HG03064 (cell line): ENCODE measurements around the gene WNT1.

ENCODE experiments used
- ATAC-seq: cut with Tn5 transposase; IDR thresholded peaks from one replicate; pipeline ENCODE4 v1.9.1; 2021; ENCODE audit warnings: low read depth; ENCODE audit not compliant: unreplicated experiment

Gene WNT1

DNA sequence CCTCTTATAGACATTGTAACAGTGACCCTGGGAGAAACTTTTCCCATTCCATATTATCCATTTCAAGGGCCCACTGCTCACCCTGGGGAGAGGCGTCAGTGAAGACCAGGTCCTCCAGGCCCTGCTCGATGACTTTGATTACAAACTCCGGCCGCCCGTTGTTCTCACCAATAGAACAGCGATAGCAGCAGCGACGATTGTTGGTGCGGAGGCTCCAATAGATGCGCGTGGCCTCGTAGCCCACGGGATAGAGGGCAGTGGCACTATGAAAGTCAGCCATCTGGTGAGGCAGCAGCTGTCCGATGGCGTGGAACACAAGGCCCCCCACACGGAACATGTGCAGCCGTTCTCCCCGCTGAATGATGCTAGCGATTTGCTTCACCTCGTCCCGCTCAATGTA, 48.0 kb downstream of the WNT1 start:
- no peak for ATAC-seq

DNA sequence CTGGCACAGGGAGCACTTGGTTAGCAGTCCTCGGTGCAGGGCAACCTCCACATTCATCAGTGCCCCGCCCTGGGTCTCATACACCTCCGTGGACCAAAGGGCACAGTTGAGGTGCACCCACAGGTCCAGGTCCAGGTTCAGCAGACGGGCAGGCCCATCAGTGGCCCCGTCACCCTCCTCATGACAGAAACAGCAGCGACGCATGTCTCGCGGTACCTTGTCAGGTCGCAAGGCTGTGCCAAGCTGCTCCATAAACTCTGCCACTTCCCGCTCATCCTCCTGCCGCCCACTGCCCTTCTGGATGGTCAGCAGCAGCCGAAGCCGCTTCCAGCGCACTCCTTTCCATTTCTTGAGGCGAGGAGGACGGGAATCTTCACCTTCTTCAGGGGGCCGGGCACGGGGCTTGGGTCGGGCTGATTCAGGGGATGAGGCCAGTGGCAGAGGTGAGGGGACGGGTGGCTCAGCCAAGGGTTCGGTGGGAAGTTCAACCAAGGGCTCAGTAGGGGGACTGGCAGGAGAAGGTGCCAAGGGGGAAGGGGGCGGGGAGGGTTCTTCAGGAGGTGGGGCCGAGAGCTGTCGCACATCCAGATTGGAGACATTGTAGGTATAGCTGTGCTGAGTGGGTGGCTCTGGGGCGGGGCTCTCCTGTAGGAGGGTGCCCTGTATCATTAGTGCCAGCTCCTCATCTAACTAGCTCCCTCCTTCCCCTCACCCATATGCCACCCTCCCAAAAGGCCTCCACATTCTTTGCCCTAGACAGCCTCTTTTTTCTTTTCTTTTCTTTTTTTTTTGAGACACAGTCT, 48.8 kb downstream of the WNT1 start:
- no peak for ATAC-seq

DNA sequence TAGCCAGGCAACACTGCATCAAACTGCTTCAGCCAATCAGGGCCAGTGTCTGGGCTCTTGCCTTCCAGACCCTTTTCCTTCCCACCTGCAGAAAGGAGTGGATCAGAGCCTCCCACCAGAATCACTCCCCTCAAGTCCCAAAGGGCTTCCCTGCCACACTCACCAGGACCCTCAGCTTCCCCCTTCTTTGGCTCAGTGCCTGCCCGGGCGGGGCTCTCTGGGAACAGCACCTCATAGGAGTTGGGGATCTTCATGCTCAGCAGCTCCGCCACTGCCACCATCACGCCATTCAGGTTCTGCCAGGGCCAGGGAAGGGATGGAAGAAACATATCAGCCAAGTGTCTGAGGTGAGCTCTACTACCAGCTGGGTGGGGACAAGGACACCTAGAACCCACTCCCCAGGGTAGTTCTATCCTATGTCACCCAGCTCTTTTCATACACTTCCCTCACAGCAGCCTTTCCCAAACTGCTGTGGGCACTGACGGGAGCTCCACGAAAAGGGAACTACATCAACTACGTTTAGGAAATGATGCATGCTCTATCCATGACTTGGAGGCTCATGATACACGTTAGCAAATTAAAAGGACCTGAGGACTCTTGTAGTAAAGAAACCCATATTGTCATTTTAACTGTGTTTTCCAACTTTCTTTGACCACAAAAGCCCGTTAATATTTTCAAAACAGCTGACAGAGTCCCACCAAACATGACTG, 49.9 kb downstream of the WNT1 start:
- no peak for ATAC-seq

DNA sequence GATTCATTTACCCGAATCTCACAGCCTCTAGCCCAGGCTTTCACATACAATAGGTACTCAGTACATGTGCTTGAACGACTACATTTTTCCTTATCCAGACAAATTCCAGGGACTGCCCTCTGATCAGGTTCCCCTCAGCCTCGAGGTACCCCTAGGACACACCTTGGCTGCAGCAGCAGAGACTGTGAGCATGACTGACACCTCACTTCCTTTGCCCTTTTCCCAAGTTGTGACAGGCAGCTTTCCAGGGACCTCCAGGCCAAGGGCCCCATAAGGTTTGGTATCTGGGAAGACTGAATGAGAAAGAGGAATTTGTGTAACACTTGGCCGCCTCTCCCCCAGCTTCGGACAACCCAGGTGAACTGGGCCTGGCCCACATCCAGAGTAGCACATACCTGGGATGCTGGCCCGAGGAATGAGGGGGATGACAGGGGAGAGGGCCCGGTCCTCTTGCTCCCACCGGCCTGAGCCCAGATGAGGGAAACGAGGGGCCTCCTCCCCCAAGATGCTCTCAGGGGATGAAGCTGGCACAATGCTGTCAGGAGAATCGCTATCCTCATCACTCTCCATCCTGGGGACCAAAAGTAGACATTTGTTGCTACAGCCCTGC, 50.6 kb downstream of the WNT1 start:
- no peak for ATAC-seq

DNA sequence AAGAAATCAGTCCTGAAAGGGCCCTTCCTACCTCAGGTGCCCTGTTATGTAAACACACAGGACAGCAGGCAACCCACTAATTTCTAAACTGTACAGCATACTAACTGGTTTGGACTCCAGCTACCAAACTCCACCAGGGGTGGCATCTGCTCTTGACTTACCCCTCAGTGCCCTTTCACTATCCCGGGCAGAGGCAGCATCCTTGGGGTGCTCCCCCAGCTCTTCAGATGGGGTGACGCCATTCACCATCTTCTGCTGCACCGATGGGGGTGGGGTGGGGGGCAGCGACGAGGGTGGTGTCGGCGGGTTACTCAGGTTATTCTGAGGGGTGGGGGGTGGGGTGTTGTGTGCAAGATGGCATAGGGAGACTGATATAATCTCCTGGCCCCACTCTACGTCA, 52.0 kb downstream of the WNT1 start:
- ATAC-seq: no peak

DNA sequence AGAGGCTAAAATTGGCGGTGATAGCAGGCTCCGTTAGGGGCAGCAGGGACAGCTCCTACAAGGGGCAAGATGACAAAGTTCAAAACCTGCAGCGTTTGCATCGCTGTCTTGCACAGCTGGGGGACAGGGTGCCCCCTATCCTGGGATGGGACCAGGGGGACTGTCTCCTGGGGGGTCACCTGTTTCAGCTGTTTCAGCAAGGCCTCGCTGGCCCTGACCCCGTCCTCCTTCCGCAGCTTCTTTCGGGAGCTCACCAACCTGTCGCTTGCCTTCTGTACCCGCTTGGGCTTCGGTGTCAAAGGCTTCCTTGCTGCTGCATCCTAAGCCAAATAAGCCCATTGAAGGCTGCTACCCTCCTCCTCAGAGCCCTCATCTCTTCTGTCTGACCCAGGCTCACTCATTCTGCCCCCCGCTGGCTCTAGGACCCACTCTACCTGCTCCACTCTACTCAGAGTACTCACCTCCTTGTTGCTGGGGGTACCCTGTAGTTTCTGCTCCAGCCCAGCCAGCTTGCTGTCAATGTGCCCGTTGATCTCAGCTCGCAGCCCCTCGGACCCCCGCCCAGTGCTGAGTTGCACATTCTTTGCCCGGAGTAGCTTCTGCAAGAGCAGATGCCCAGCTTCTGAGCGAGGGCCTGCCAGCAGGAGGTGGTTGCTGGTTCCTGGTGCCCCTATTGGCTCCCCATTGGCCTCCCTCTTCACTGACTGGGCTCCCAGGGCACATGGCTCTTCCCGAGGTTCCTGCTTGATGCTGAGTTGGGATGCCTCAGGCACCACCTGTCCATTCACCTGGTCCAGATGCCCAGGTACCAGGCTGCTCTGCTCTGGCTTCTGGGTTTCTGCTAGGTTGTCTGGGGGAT, 52.8 kb downstream of the WNT1 start:
- no peak for ATAC-seq

DNA sequence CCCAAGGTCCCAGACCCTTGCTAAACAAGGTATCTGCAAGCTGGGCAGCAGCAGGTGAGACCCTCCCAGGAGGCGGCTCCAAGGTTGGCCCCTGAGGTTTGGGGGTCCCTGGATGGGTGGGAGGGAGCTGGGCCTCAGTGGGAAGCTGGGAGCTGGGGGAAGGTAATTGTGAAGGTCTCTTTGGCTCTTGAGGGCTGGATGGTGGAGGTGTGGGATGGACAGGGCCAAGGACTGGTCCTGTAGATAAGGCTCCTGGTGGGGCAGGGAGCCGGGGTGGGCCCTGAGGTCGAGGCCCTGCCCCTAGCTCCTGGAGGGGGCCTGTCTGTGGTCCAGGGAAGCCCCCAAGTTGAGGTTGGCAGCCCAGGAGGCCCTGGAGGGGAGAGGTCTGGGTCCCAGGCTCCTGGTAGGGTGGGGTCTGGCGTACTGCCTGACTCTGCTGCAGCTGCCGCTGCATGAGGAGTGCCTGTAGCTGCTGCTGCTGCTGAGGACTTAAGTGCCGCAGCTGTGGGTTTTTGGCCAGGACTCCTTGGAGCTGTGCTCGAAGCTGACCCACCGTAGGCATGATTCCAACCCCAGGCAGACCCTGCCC, 53.5 kb downstream of the WNT1 start:
- no peak for ATAC-seq
